Activated T-cell treated with anti-CD3 and anti-CD28 coated beads, Interleukin-2, amount 50 U/mL, for 48 hours (primary cell): ENCODE results near the gene TPSD1.
"Not testable (repeated sequence)": the region's sequence is repeated elsewhere in the genome, so short reads cannot be mapped to it uniquely, and the experiment has no call there.

Source experiments
- DNase-seq, 2 experiments: peaks; one replicate each; pipeline ENCODE4 v3.0.0-alpha.2; 2020

TPSD1 gene

DNA sequence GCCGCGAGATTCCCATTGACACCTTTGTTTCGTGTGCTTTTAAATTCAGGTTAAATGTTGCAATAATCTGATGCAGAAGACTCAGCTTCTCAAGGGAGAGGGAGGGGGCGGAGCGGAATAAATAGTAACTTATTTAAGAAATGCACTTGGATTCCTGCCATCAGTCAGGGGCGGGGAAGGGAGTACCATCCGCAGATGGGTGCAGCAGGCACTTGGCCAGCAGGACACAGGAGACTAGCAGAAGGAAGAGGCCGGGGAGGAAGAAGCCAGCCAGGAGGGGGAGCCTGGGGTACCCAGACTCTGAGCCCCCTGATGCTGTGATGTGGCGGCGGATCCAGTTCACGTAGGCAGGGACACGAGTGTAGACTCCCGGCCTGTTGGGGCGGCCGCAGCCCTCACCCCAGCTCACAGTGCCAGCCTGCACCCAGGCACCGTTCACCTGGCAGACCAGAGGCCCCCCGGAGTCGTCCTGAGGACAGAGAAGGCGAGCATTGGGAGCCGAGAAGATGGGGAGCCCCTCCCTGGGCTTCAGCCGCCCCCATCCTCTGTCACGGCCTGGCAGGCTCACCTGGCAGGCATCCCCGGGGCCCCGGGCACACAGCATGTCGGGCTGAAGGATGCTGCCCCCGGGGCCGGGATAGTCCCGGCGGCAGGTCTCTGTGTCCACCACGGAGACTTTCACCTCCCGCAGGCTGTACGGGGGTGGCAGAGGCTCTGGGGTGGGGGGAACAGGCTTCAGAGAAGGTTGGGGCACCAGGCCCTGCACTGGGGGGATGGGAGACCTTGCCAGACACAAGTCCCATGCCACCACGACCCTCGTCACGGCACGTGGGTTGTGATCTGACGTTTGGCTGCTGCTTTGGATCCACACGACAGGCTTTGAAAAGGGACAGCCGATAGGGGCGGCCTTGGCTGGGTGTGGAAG is 34.0 kb upstream of the TPSD1 start:
- no peak for DNase-seq

GRCh38 chr16:1222553-1223354 is 33.1 kb upstream of the TPSD1 start:
- no peak for DNase-seq

DNA sequence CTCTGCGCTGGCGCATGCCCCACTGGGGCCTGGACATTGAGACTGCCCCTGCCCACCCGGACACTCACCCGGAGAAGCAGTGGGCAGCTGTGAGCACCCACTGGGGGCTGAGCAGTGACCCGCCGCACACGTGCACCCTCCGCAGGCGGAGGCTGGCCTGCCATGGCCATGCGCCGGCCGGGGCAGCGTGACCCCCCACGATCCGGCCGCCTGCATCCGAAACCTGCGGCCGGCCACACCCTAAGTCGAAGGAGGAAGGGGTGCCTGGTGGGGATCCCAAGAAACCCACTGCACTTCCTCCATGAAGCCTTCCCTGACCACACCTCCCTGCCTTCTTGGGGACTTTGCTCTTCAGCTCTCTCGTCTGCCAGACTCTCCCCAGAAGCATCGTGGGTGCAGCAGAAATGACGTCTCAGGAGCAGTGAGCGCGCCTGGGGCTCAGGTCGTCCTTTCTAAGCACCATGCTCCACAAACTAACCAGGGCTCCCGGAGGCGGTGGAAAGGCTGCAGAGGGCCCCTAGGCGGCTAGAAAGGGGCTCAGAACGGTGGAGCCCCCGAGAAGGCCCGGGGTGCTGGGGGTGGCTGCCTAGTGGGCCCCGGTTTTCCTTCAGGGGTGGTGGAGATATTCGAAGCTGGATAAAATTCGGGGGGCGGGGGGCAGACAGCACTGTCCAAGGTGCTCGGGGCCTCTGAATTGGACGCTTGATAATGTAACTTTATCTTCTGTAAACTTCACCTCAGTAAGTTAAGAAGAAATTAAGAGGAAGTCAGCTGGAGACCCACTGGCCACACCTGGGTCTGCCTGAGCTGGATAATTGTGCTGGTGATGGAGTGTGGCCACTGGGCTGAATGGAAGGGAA is 32.3 kb upstream of the TPSD1 start:
- DNase-seq, result no peak

DNA sequence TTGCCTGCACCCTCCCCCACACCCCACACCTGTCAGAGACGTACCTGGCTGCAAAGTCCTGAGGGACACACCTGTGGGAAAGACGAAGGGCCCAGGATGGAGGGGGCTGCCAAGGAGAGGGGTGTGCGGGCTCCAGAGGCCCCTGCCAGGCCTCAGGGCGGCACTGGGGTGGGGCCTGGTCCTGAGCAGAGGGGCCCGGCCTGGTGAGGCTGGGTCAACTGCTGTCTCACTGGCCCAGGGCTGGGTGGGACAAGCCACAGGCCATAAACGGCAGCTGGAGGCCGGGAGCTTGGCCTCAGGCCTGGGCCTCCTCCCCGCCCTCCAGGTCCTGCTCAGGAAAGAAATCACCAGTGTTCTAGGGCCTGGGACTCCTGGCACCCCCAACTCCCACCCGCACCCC is 31.3 kb upstream of the TPSD1 start:
- DNase-seq, result no peak

DNA sequence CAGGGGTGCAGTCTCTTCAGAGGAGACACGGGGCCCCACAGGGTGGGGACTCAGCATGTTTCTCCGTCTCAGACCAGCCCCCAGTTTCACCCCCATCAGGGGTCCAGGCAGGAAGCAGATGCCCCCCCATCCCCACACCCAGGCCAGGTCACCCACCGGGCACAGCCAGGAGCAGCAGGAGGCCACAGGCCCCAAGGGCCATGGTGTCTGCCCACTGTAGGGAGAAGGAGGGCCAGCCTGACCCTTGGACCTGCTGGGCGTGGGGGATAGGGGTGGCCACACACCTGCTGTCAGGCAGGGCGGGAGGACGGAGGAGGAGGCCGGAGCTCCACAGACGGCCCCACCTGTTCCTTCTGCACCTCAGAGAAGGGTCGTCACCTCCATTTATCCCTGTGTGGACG is 30.8 kb upstream of the TPSD1 start, which contains the start of gene TPSG1:
TSS of gene TPSG1 (minus strand) at position 218 of the 401 bp plus-strand sequence. CDS start at position 202, 16 bp downstream.
- DNase-seq, result no peak

DNA sequence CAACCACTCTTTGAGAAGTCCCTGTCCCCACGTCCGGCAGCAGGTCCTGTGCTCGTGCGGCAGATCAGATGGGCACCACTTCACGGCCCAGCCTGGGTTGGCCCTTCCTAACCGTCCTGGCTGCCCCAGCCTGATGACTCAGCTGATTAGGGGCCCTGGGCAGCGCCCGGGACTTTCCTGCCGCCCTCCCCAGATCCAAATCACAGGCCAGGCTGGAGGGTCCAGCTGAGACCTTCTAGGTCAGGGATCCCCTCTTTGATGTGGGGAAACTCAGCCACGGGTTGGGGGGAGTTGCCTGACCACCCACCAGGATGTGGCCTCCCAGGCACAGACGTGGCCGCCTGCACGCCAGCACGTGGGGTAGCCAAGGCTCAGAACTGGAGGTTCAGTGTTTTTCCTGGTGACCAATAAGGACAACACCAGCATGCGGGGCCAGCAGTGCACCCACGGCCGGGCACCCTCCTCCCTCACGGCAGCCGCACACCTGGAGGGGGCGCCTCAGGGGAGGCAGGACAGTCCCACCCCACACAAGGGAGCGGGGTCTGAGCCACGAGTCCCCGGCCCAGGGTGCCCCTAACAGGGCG is 30.0 kb upstream of the TPSD1 start:
- not testable (repeated sequence) for DNase-seq

GRCh38 chr16:1226692-1227091 is 29.2 kb upstream of the TPSD1 start:
- not testable (repeated sequence) for DNase-seq

- DNase-seq, result not testable (repeated sequence)
Measured at GRCh38 chr16:1228227-1228626, 27.6 kb upstream of the TPSD1 start.

DNA sequence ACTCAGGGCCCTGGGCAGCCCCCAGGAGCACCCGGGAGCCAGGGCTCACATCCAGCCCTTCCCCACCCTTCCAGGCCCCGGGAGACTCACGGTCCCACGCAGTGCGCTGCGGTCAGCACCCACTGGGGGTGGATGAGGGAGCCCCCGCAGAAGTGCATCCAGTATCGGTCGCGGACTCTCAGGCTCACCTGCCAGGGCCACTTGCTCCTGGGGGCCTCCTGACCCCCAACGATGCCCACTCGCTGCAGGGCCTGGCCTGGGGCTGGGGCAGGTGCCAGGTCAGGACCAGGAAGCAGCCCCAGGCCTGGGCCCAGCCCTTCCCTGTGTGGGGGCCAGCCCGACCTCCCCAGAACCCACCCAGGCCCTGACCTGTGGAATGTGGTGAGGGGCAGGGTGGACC is 26.4 kb upstream of the TPSD1 start:
- not testable (repeated sequence) for DNase-seq

- DNase-seq, result not testable (repeated sequence)
Measured at GRCh38 chr16:1230084-1230470, 25.8 kb upstream of the TPSD1 start, which contains the start of gene TPSB2. TSS of gene TPSB2 (minus strand) at chr16:1230184. CDS start at chr16:1229951, 233 bp downstream.

DNA sequence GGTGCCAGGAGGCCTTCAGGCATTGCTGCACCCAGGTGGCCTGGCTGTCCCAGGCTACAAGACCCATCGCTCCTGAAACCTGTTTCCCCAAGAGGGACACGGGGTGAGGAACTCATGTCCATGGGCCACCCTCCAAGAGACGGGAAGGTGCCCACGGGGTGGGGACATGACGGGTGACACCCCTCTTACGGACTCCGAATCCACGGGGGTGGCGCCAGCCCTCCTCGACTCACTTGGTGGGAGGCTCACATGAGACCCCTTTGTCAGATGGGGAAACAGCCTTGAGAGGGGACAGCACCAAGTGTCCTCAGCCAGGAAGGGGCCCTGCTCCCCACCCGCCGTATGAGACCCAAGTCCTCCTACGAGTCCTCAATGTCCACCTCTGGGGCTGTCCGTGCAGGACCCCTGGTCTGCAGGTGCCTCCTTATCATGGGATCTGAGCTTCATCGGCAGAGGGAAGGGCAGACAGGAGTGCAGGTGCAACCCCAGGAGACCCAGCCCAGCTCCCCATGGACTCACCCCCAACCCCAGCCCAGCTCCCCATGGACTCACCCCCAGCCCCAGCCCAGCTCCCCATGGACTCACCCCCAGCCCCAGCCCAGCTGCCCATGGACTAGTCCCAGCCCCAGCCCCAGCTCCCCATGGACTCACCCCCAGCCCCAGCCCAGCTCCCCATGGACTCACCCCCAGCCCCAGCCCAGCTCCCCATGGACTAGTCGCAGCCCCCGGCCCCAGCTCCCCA is 25.2 kb upstream of the TPSD1 start:
- DNase-seq, result not testable (repeated sequence)

DNA sequence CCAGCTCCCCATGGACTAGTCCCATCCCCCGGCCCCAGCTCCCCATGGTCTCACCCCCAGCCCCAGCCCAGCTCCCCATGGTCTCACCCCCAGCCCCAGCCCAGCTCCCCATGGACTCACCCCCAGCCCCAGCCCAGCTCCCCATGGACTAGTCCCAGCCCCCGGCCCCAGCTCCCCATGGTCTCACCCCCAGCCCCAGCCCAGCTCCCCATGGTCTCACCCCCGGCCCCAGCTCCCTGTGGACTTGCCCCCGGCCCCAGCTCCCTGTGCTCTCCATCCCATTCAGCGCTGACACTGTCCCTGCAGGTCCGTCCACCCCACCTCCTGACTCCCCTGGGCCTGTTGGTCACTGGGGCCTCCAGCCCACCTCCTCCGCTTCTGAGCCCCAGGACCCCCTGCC is 24.6 kb upstream of the TPSD1 start:
- not testable (repeated sequence) for DNase-seq

DNA sequence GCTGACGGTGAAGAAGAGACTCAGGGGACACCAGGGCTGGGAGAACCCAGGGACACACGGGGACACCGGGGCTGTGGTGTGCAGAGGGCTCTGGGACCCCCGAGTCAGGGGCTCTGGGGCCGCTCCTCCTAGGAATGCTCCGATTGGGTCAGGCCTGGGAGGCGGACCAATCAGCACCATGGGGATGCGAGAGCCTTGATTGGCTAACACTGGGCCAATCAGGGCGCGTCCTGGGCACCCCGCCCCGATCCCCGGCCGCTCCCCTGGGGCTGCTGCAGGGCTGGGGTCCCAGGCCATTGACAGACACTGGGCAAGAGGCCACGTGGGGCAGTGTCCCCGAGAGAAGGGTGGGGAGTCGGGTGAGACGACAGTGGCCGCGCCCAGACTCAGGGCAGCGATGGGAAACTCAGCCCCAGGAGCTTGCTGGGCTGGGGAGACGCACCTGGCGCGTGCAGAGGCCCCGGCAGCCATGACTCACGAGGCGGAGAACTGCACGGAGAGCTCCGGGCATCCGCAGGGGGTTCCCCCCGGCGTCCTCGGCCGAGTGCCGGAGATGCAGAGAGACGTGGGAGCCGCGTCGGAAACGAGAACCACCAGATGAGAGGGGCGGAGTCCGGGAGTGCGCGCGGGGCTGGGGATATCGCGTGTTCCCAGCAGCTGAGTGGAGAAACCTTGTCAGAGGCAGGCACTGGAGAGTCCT is 23.7 kb upstream of the TPSD1 start:
- not testable (repeated sequence) for DNase-seq

GRCh38 chr16:1236659-1237058 is 19.2 kb upstream of the TPSD1 start:
- DNase-seq, result not testable (repeated sequence)

DNA sequence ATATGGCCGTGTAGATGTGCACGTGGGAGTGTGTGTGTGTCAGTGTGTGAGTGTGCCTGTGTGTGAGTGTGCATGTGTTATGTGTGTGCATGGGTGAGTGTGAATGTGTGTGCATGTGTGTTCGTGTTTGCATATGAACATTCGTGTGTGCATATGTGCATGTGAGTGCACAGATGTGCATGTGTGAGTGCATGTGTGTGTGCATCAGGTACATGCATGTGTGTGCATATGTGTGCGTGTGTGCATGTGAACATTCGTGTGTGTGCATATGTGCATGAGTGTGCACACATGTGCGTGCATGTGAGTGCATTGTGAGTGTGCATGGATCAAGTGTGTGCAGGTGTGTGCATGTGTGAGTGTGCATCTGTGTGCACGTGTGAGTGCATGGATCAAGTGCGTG is 17.9 kb upstream of the TPSD1 start:
- DNase-seq, result no peak

DNA sequence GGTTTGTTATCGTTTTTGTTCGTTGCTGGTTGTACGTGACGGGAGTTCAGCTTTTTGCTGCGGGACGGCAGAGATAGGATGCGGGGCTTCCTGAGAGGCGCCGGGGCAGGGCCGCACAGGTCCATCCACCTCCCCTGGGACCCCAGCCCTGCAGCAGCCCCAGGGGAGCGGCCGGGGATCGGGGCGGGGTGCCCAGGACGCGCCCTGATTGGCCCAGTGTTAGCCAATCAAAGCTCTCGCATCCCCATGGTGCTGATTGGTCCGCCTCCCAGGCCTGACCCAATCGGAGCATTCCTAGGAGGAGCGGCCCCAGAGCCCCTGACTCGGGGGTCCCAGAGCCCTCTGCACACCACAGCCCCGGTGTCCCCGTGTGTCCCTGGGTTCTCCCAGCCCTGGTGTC is 17.0 kb upstream of the TPSD1 start:
- not testable (repeated sequence) for DNase-seq

GRCh38 chr16:1239575-1239974 is 16.3 kb upstream of the TPSD1 start:
- not testable (repeated sequence) for DNase-seq

DNA sequence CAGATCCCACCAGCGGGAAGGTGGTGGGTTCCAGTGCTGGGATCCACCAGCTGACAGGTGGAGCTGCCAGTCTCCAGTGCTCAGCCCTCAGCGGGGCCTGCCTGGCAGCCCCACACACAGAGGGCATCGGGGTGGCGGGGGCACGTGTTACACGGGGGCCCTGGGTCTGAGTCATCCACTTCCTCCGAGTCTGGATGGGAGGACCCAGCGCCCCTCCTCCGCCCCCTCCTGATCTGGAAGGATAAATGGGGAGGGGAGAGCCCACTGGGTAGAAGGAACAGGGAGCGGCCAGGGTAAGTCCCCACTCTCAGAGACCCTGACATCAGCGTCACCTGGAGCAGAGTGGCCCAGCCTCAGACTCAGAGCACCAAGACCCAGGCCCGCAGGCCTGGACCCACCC is 15.4 kb upstream of the TPSD1 start, which contains the start of gene TPSAB1:
TSS of gene TPSAB1 (plus strand) at position 270 of the 400 bp plus-strand sequence. CDS start 234 bp downstream, outside the sequence.
- not testable (repeated sequence) for DNase-seq

DNA sequence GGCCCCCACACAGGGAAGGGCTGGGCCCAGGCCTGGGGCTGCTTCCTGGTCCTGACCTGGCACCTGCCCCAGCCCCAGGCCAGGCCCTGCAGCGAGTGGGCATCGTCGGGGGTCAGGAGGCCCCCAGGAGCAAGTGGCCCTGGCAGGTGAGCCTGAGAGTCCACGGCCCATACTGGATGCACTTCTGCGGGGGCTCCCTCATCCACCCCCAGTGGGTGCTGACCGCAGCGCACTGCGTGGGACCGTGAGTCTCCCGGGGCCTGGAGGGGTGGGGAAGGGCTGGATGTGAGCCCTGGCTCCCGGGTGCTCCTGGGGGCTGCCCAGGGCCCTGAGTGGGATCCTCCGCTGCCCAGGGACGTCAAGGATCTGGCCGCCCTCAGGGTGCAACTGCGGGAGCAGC is 14.8 kb upstream of the TPSD1 start:
- DNase-seq, result not testable (repeated sequence)

DNA sequence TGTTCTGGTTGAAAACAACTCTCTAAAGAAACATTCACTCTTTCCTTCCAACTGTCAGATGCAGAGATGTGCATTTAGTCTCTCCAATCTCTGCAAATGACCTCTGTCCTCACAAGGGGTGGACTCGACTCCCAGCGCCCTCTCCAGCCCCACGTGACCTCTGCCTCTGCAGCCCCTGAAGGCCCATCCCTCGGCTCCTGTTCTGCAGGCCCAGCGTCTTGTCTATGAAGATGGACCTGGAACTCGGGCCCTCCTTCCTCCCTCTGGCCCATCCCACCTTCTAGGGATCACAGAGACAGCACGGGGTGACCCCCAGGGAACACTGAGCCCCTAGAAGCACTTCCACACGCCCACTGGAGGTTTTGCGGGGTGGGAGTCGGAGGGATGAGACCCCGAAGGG is 12.5 kb upstream of the TPSD1 start:
- DNase-seq, result not testable (repeated sequence)
